A172 (cell line): ENCODE data around the gene PFDN1. TPM values are rescaled to one million over a fixed set of nuclear protein-coding genes. Genes with fewer than 3 reads are reported as not detected.

Experiments
- DNase-seq: peaks from one replicate; pipeline ENCODE4 v3.0.0-alpha.2; 2015; ENCODE audit warnings: low spot score
- total RNA-seq: library from RNA; depleted of rRNA; stranded (reverse); fragments of >200 nt; shearing (Covaris generic); gene quantifications from 2 replicates; pipeline ENCODE4 v1.2.3, GENCODE V29; 2014

Gene PFDN1
- total RNA-seq, 1 experiment from 2014 or later = 255 TPM

GRCh38 chr5:140259500-140259899 is 43.4 kb downstream of the PFDN1 start:
- no peak for DNase-seq

DNA sequence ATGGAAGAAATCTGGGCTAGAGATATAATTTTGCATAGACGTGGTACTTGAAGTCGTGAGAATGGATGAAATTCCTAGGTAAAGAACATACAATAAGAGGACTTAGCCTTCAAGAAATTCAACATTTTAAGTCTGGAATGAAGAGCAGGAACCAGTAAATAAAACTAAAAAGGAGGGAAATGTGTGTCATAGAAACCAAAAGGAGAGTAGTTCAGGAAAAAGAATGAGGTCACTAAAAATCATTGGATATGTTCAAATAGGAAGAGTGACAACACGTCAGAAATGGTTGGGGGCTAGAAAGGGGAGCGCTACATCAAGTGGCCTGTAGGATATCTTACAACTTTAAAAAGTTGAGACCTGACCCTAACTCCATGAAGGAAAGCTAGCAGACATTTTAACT is 44.0 kb downstream of the PFDN1 start:
- DNase-seq = no peak

DNA sequence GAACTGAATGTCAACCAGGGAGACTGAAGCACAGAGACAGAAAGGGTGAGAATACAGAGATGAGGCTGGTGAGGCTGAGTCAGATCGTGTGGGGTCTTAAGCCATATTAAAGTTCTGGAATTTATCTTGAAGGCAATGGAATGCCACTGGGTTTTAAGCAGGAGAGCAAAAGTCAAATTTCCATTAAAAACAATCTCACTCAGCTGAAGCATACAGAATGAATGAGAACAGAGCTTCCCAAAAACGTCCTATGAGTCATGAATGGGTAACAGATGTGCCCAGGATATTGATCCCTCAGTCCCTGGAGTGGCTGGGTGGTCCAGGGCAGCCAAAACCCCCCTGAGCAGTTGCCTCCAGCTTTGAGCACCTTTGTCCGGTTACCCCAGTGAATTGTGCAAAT is 44.9 kb downstream of the PFDN1 start:
- no peak for DNase-seq

- DNase-seq = no peak
These were observed 46.2 kb downstream of the PFDN1 start for GRCh38 chr5:140256726-140257125.

- no peak for DNase-seq
These were observed 47.3 kb downstream of the PFDN1 start for GRCh38 chr5:140255460-140256157.

DNA sequence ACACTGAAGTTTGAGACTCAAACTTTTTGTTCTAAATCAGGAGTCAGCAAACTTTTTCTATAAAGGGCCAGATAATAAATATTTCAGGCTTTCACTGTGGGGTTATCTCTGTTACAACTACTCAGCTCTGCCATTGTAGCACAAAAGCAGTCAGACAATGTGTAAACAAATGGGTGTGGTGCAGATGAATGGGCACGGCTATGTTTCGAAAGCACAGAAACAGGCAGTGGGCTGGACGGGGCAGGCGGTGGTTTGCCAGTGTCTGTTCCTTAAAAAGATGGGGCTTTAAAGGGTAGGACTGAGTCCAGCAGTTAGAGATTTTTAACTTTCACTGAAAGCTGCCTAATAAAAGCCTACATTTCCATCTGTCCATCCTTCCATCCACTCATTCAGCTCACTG is 48.9 kb downstream of the PFDN1 start:
- DNase-seq = peak; percentile 55

- no peak for DNase-seq
These were observed 50.3 kb downstream of the PFDN1 start for GRCh38 chr5:140252470-140253126.

DNA sequence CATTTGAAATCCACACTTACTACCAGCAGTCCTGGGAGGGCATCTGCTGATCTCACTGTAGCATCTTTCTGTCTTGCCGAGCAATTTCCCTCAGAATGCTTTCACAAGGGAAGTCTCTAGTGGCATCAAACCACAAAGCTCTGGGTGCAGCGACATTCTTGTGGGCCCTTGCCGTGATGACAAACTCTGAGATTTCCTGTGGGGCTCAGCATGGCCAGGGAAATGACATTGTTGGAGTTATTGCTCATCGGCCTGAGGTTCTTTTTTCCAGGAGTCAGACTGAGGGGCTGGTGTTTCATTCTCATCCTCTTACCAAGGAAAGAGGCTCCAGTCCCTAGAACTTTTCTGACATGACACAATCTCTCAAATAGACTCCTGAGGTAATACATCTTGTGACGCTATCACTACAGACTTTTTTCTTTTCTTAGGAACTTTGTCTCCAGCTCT is 51.4 kb downstream of the PFDN1 start:
- peak; percentile 99 for DNase-seq

GRCh38 chr5:140250386-140250785 is 52.5 kb downstream of the PFDN1 start:
- no peak for DNase-seq

- DNase-seq = no peak
These were observed 53.4 kb downstream of the PFDN1 start for GRCh38 chr5:140249536-140249935.

DNA sequence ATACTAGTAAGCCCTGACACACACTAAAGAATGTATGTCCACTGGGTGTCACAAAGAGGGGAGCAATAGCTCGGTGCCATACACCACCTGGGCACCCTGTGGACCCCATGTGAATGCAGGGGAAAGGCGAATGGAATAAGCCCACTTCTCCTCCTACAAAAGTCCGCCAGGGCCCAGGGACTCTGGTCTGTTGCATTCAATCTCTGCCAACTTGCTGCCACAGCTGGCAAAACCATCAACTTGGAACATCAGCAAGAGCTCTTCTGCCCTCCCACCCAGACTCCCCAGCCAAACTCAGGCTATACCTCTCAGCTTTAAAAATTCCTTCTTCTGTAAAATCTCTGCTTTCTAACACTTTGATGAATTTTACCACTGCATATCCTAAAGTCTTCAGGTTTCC is 54.5 kb downstream of the PFDN1 start:
- DNase-seq = no peak

DNA sequence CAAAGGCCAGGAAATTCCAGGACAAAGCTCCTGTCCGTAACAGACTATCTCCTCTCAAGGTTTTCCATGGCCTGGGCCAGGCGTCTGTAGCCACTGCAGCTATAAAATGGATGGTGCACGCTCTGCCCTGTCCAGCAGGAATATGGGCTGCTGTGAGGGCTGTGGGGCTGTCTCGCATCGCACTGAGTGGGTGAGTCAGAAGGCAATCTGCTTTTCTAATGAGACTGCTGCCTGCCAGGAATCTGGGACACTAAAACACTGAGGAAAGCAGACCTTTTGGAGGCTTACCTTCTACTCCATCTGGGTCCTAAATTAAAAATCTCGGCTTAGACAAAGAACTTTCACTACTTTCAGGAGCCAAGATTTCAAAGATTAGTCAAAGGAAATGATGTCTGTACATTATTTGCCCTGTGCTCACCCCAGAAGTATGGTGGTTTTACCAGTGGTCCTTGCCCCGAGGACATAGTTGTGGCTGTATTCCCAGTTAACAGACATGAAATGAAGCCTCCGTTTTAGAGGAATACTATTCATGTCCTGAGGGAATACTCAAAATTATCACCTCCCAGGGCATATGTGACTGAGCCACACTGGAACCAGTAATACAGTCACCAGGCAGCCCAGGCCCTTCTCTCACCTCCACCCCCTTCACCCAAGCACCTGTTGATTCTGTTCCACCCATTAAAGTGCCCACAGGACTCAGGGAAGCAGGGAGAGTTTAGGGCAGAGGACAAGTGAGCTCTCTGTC is 56.4 kb downstream of the PFDN1 start:
- peak; percentile 84 for DNase-seq

DNA sequence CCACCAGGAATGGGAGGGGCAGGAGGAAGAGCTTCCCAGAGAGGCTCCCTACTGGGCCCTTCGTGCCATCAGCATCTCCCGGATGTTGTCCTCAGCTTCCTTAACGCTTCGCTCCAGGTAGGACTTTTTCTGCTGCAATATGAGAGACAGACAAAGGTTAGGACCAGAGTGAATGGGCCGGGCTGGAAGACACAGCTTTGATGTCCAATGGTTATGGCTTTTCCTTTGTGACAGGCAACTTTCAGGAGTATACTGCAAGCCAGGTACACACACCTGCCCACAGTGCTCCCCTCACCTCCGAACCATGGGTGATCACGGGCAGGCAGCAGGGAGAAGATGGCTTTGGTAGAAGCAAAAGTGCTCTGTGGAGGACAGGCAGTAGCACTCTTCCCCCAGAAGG is 57.0 kb downstream of the PFDN1 start:
- DNase-seq = no peak

- no peak for DNase-seq
These were observed 57.6 kb downstream of the PFDN1 start for GRCh38 chr5:140245341-140245740.

GRCh38 chr5:140244525-140245025 is 58.3 kb downstream of the PFDN1 start:
- peak; percentile 83 for DNase-seq

GRCh38 chr5:140243706-140244250 is 59.1 kb downstream of the PFDN1 start:
- no peak for DNase-seq

DNA sequence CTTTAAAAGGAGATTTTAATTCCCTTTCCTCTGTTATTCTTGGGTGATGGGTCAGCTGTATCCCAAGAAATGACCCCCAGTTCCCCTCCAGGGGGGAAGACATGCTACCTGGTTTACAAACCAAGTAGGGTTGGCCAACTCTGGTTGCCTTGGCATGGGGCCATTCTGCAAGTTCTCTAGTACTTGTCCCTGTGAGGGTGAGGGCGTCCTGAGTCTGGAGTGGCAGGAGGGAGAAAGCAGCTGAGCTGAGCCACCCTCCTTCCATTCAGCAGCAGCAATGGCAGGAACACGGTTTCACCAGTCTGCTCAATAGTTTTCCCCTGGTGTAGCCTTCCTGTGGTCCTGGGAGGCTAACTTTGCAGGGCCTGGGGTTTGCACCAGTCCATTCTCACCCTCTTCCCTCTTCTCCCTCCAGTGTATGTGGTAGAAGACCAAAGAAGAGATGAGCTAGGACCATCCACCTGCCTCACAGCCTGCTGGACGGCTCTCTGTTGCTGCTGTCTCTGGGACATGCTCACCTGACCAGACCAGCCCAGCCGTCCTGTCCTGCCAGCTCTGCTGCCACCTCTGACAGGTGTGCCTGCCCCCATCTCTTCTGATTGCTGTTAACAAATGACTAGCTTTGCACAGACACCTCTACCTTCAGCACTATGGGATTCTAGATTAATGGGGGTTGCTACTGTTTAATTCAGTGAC is 59.9 kb downstream of the PFDN1 start:
- no peak for DNase-seq

DNA sequence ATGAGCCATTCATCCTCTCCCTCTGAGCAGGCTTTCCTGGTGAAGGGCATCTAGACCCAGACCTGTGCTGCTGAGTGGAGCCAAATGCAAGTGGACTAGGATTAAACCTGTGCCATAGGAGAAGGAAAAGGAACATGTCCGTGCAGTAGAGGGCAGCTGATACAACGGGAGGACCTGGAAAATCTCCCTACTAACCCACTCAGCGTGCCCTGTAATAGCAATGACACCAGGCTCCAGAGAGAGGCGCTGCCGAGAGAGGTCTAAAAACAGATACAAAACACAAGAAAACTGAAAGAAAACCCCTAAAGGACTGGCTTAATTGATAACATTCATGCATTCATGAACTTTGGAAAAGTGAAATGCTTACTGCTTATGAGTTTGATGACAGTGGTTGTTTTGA is 60.8 kb downstream of the PFDN1 start:
- no peak for DNase-seq

DNA sequence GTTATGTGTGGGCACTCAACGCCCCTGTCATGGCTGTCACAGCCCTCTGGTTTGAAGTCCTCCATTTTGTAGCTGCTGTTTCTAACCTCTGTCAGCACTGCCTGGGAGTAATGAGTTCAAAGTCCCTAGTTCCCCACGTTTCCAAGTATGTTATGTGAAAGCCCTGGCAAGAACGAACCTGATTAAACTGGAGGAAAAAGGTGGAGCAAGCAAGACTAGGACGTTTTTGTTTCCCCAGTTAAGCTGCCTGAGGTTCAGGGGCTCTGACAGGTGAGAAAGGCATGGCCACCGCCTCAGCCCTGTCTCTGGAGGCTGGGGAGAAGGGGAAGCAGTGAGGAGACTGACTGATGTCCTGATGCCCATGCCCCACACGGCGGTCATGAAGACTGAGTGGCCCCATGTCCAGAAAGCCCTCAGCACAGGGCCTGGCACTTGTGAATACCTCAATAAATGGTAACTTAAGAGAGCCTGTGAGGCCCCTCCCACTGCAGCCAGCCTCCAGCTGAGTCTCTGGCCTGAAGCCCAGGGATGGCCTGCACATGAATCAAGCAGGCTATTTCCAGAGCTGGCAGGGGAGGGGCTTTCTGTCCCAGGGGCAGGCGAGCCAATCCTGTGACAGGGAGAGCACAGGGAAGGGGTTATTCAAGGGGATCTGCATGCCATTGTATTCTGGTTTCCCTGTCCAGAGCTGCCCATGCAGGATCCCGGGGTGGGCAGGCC is 61.8 kb downstream of the PFDN1 start:
- peak; percentile 93 for DNase-seq

DNA sequence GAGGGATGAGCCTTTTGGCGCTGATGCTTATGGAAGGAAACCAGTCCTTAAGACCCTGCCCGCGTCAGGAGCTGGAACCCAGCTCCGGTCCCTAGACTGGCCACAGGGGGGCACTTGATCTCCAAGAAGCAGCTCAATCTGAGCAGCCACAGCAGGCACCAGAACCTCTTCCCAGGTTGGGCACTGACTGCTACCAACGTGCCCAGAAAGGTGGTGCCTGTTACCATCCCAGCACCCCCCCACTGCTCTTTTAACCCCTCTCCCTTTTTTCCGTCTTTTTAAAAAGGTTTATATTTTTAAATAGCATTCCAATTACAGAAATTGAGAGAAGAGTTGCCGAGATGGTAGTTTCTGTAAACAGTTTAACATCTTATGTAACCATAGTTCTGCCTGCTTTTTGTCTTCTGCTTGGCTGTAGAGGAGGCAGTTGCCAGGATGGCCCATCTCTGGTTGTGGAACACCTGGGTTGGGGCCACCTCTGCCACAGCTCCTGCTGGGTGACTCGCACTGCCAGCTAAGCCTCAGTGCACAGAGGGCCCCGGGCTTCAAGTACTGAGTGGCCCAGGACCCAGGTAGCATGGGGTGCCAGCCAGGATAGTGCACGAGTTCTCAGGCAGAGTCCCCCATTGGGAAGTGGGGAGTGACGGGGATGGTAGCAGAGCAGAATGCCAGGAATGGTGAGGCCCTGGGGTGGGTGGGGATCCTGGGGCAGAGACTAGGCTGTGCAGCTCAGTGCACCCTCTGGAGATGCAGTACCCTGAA is 62.8 kb downstream of the PFDN1 start:
- DNase-seq = peak; percentile 54
